Ishikawa (cell line): ENCODE measurements around the gene PLAAT2.

Experiments
- CEBPB ChIP-seq: IDR thresholded peaks from 2 replicates; pipeline ENCODE4 v1.6.1; 2012
- RAD21 ChIP-seq: IDR thresholded peaks from 2 replicates; pipeline ENCODE4 v1.6.1; 2012; ENCODE audit warnings: low read depth
- TF ChIP-seq, protein P1 (sequence below): IDR thresholded peaks from 2 replicates; pipeline ENCODE4 v1.6.1; 2012

DNA sequence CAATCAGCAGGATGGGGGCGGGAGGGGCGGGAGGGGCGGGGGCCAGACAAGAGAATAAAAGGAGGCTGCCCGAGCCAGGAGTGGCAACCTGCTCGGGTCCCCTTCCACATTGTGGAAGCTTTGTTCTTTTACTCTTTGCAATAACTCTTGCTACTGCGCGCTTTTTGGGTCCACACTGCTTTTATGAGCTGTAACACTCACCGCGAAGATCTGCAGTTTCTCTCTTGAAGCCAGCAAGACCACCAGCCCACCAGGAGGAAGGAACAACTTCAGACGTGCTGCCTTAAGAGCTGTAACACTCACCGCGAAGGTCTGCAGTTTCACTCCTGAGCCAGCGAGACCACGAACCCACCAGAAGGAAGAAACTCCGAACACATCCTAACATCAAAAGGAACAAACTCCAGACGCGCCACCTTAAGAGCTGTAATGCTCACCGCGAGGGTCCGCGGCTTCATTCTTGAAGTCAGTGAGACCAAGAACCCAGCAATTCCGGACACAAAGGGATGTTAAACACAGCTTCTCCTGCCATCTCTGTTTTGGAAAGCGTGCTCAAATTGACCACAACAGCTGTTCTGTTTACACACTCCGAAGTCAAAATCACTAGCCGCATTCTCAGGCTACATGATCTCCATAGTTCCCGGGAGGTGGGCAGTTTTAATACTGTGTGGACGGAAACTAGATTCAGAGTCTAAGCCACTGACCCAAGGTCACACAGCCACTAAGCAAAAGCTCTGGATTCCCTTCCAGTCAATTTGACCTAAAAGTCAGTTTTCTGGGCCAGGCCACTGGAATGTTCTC is 11.9 kb downstream of the PLAAT2 start:
- TF ChIP-seq, protein P1, sequence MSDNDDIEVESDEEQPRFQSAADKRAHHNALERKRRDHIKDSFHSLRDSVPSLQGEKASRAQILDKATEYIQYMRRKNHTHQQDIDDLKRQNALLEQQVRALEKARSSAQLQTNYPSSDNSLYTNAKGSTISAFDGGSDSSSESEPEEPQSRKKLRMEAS: no peak
- TF ChIP-seq RAD21: no peak
- TF ChIP-seq CEBPB: no peak
